Heart left ventricle (tissue), 16 donors: ENCODE results near the gene TRMT44. TPM values are rescaled to one million over a fixed set of nuclear protein-coding genes. Genes with fewer than 3 reads are reported as not detected.

Source experiments
- ATAC-seq, 4 donors: fragments of 200-7000 bp; cut with Tn5 transposase; one replicate each; pipeline ENCODE4 v1.9.1; 2020 to 2022; ENCODE audit warnings: moderate library complexity in 4 of 4, mild to moderate bottlenecking in 3 of 4, moderate number of reproducible peaks in 1 of 4
- DNase-seq, 5 donors: peaks; one replicate each; pipeline ENCODE4 v3.0.0-alpha.2; 2020
- H3K27ac ChIP-seq, 12 donors: fragments of 200-600 bp; sonication (generic) in 4 of 12; one replicate each; pipeline versions ENCODE4 v1.5.0 to v1.8.0; 2016 to 2022; ENCODE audit warnings: mild to moderate bottlenecking in 2 of 12
- H3K27me3 ChIP-seq, 9 donors: fragments of 200-600 bp; sonication (generic) in 2 of 9; one replicate each; pipeline versions ENCODE4 v1.5.1 to v1.8.0; 2016 to 2022; ENCODE audit warnings: mild to moderate bottlenecking in 3 of 9
- H3K36me3 ChIP-seq, 9 donors: fragments of 200-600 bp; sonication (generic) in 2 of 9; one replicate each; pipeline versions ENCODE4 v1.5.0 to v1.8.0; 2018 to 2022; ENCODE audit warnings: mild to moderate bottlenecking in 2 of 9
- H3K4me1 ChIP-seq, 12 donors: fragments of 200-600 bp; sonication (generic) in 4 of 12; one replicate each; pipeline versions ENCODE4 v1.5.0 to v1.8.0; 2016 to 2022; ENCODE audit warnings: mild to moderate bottlenecking in 3 of 12
- H3K4me3 ChIP-seq, 12 donors: fragments of 200-600 bp; sonication (generic) in 4 of 12; one replicate each; pipeline versions ENCODE4 v1.5.0 to v1.8.0; 2017 to 2022; ENCODE audit warnings: mild to moderate bottlenecking in 9 of 12, moderate library complexity in 4 of 12
- H3K9me3 ChIP-seq, 12 donors: fragments of 200-600 bp; sonication (generic) in 4 of 12; one replicate each; pipeline versions ENCODE4 v1.5.0 to v1.8.0; 2016 to 2022; ENCODE audit warnings: mild to moderate bottlenecking in 1 of 12
- POLR2A ChIP-seq, 2 donors: fragments of 450-650 bp; IDR thresholded peaks; one replicate each; pipeline ENCODE4 v1.6.1; 2017; ENCODE audit warnings: antibody characterized with exemption in 2 of 2, mild to moderate bottlenecking in 2 of 2, moderate library complexity in 2 of 2
- WGBS, 4 donors: extraction: QIAGEN DNeasy Blood & Tissue Kit in 2 of 4; methylation state at CpG; one replicate each; pipeline versions ENCODE4 v1.1.5 to v1.1.7; 2013 to 2018; 5-methylcytosine and 5-hydroxymethylcytosine counted together
- intact Hi-C, 10 donors: fragments of 100-400 bp; cut with DNase I; formaldehyde crosslinking; loops; one replicate each; pipeline versions ENCODE4 v1.11.1 to v1.14.2; 2022
- polyA plus RNA-seq, 2 donors: library from polyadenylated mRNA; stranded (reverse); fragments of 200-250 nt; gene quantifications; one replicate each; pipeline ENCODE4 v1.2.3, GENCODE V29; 2013
- total RNA-seq, 9 donors: library from RNA; depleted of rRNA in 2 of 9; stranded (reverse); fragments of >200 nt in 2 of 9; fragmentation: NEBNext Ultra II Directional in 3 of 9; extraction: Animal tissue kit (Norgen Biotek cat#: 25700) in 3 of 9; gene quantifications; one replicate each; pipeline versions ENCODE4 v1.1.0 to v1.2.4, GENCODE V29; 2016 to 2023
- TF ChIP-seq, protein P1 (sequence below), 12 donors: fragments of 200-600 bp; sonication (generic) in 4 of 12; IDR thresholded peaks; one replicate each; pipeline versions ENCODE4 v1.5.0 to v1.8.0; 2018 to 2022; ENCODE audit warnings: antibody characterized with exemption in 12 of 12, mild to moderate bottlenecking in 5 of 12
- donor health status: ischemic (EF 13 %, LVEDD 7.1; RV severe dilation, severe dysfunction).
- donor health status: healthy with polysubstance abuse.
- donor health status: DM: no; HTN: yes; CAD: no.
- donor health status: DM: no; HTN: no; CAD: no.
- donor health status: ischemic (EF 25% LVEDD 6.9; RV normal size, moderate dysfunction).
- donor health status: ischemic (EF 25% LVEDD 5.7; RV mildly dilated, moderate dysfunction).
- donor health status: healthy.
- donor health status: DM: yes; HTN: yes; CAD: no.
- donor health status: ischemic (EF 35%, LVEDD 5.7; RV mildly dilated, moderate dysfunction).
- donor health status: nonischemic (EF 11% LVEDD 7.7; RV severe dilation, severe dysfunction).
- donor health status: DM: yes; HTN: yes; CAD: no.
- donor health status: PGD.
- donor health status: ischemic (EF 29% LVEDD 5.4; RV normal size, mild dysfunction).
- donor health status: nonischemic (EF 23%, LVEDD 6.1; RV moderate dilation, normal function).

TRMT44 gene
- total and polyA plus RNA-seq, 11 donors: 6.1 to 11.7 (median 8.3) TPM

DNA sequence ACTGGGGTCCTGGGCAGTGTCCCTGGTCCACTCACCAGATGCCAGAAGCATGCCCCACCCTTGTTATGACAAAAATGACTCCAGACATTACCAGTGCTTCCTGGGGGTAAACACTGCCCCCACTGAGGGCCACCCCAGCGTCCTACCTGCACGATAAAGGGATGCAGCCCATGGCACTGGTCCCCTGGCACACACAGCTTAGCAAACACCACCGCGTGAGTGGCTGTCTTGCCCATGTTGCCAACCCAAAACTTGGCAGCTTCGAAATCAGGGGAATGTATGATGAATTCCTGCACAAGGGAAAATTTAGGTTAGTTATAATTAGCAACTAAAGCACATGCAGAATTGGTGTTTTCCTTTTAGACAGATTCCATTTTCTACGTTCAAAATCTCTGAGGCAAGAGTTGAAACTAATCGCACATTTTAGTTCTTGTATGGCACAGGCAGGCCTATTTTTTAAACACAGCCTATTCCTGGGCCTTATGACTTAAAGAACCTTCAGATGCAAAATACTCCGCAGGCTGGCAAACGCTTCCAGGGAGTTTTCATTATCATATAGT is 30.4 kb upstream of the TRMT44 start:
- H3K4me3 ChIP-seq: no peak overlapping the region
- no peaks in the 10 kb centered on the region for H3K27me3 ChIP-seq
- WGBS, 4 donors: 78 to 84% (median 79%) methylated on average over 9 of the region's 9 CpGs
- TF ChIP-seq POLR2A (IDR thresholded peaks at IDR 0.05): no peak
- TF ChIP-seq, protein P1, sequence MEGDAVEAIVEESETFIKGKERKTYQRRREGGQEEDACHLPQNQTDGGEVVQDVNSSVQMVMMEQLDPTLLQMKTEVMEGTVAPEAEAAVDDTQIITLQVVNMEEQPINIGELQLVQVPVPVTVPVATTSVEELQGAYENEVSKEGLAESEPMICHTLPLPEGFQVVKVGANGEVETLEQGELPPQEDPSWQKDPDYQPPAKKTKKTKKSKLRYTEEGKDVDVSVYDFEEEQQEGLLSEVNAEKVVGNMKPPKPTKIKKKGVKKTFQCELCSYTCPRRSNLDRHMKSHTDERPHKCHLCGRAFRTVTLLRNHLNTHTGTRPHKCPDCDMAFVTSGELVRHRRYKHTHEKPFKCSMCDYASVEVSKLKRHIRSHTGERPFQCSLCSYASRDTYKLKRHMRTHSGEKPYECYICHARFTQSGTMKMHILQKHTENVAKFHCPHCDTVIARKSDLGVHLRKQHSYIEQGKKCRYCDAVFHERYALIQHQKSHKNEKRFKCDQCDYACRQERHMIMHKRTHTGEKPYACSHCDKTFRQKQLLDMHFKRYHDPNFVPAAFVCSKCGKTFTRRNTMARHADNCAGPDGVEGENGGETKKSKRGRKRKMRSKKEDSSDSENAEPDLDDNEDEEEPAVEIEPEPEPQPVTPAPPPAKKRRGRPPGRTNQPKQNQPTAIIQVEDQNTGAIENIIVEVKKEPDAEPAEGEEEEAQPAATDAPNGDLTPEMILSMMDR (IDR thresholded peaks at IDR 0.05): no peak
- no peak for ATAC-seq
- peaks cover 0 to 28% (median 14%) of the 10 kb centered on the region in 12 donors for H3K4me1 ChIP-seq
- no peak for DNase-seq
- peaks cover 0 to 5% (median 0%) of the 10 kb centered on the region in 12 donors for H3K9me3 ChIP-seq
- H3K27ac ChIP-seq: peak overlapping the region in 1 of 12 donors; percentile 24
- intact Hi-C loops: loop anchor here in 2 of 10 donors (5.0 to 10.0 kb wide), 2 partner anchors 233 to 235 kb away; no protein-coding TSS in a partner anchor
- peaks cover 0 to 78% (median 47%) of the 10 kb centered on the region in 9 donors for H3K36me3 ChIP-seq

DNA sequence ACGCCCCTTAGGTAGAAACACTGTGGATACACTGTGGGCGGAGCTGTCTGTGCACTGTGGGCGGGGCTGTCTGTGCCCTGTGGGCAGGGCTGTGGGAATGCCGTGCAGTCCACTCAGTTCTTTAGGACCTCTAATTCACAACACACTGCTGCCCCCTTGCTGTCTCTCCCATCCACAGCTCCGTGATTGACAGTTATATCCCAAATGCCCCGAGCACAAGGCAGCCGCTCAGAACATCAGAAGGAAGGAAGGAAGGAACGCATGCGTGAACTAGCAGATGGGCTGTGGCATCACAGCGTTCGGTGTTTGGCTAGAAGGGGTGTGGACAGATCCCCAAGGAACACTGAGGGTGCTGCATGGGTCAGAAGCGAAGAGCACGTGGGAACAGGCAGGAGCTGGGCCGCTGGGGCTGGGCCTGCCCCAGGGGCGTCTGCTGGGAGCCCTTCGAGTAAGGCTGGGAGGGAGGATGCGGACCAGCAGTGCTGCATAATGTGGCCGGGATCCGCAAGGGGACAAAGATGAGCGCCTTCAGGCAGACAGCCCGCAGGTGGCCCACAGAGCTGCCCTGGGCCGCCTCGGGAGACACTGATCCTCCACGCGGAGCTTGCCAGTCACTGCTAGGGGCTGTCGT is 29.8 kb upstream of the TRMT44 start:
- Histone ChIP-seq H3K9me3 (peaks cover 0 to 5% (median 0%) of the 10 kb centered on the region in 12 donors), H3K4me1 (peaks cover 0 to 22% (median 11%) of the 10 kb centered on the region in 12 donors), H3K36me3 (peaks cover 0 to 78% (median 43%) of the 10 kb centered on the region in 9 donors), H3K4me3 (no peak overlapping the region), H3K27ac (no peak overlapping the region), H3K27me3 (no peaks in the 10 kb centered on the region)
- WGBS, 4 donors: 64 to 73% (median 66%) methylated on average over 21 to 26 of the region's 26 CpGs
- DNase-seq (peak; percentile 57 to 80 (median 71)), ATAC-seq (peak; percentile 70 to 79 (median 74))
- TF ChIP-seq, protein P1 (IDR thresholded peaks at IDR 0.05): peak in 11 of 12 donors; percentile 9 to 61 (median 43)
- TF ChIP-seq POLR2A (IDR thresholded peaks at IDR 0.05): no peak
- intact Hi-C loops: loop anchor here in 2 of 10 donors (5.0 to 10.0 kb wide), 2 partner anchors 233 to 236 kb away; no protein-coding TSS in a partner anchor

DNA sequence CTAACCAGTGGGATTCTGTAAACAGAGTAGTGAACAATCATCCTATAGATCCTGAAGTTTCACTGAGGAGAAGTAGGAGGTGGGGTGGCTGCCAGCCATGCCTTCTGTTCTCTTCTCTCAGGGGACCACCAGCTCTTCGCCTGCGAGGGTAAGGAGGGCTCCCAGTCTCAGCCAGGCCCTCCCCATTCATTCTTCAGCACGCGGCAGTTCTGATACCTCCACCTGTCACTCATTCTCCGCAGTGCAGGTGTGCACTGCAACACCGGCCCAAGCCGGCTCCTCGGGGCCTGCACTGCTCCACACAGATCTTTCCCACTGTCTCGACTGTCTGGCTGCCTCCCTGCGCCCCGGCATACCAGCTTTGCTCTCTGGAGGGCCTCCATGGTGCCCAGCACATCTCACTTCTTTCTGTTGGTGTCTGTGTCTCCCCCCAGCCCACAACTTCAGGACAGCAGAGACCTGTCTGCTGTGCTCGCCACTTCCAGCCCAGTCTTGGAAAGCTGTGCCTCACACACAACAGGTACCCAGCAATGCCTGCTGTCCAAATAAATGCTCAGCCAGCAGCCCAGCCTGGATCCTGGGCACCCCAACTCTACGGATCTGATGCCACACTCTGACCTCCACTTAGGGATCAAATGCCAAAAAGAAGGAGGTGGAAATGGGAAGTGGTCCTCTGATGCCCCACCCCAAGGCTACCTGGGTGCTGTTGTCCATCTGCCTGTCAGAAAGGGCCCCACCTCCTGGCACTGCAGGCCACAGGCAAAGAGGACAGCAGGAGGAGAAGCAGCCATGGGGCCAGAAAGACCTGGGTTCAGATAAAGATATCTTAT is 29.0 kb upstream of the TRMT44 start:
- H3K4me3 ChIP-seq: no peak overlapping the region
- peaks cover 0 to 5% (median 0%) of the 10 kb centered on the region in 12 donors for H3K9me3 ChIP-seq
- ATAC-seq (no peak), DNase-seq (peak in 1 of 5 donors; percentile 26)
- peaks cover 0 to 19% (median 11%) of the 10 kb centered on the region in 12 donors for H3K4me1 ChIP-seq
- H3K27me3 ChIP-seq: no peaks in the 10 kb centered on the region
- intact Hi-C loops: loop anchor here in 2 of 10 donors (5.0 to 10.0 kb wide), 2 partner anchors 234 to 237 kb away; no protein-coding TSS in a partner anchor
- no peak overlapping the region for H3K27ac ChIP-seq
- WGBS, 4 donors: 90 to 94% (median 92%) methylated on average over 12 to 13 of the region's 13 CpGs
- H3K36me3 ChIP-seq: peaks cover 0 to 80% (median 48%) of the 10 kb centered on the region in 9 donors
- TF ChIP-seq, protein P1 (IDR thresholded peaks at IDR 0.05): no peak
- TF ChIP-seq POLR2A (IDR thresholded peaks at IDR 0.05): no peak
